ENCODE results near the gene FYN. TPM values are rescaled to one million over a fixed set of nuclear protein-coding genes. Genes with fewer than 3 reads are reported as not detected.

Gene FYN
- polyA plus RNA-seq, 3 donors = 88.4 to 149 (median 114) TPM

- Histone ChIP-seq H3K4me2 (replicated peaks; ENCODE audit: extremely low read depth, low read length, poor library complexity, severe bottlenecking) (no peak overlapping the region), H3K36me3 (replicated peaks in 1 of 2; ENCODE audit: control insufficient read depth in 1 of 2, insufficient read depth in 2 of 2, low read length in 2 of 2) (peaks cover 10 to 74% of the 10 kb centered on the region in 2 donors), H3K9me3 (replicated peaks in 1 of 2; ENCODE audit: control insufficient read depth in 1 of 2, insufficient read depth in 1 of 2, low read length in 2 of 2) (no peaks in the 10 kb centered on the region), H3K27ac (ENCODE audit: low read depth in 1 of 2, low read length in 2 of 2) (no peak overlapping the region), H3K4me1 (ENCODE audit: control insufficient read depth in 1 of 2, insufficient read depth in 2 of 2, low read length in 2 of 2) (peaks cover 7 to 18% of the 10 kb centered on the region in 2 donors), H3K79me2 (ENCODE audit: insufficient read depth, low read length) (peaks cover 23% of the 10 kb centered on the region), H3K9ac (ENCODE audit: insufficient read depth, low read length, poor library complexity, severe bottlenecking) (no peak overlapping the region), H2AFZ (ENCODE audit: insufficient read depth, low read depth, low read length, poor library complexity, severe bottlenecking) (no peak overlapping the region), H3K4me3 (replicated peaks in 1 of 3; ENCODE audit: low read depth in 2 of 3, low read length in 3 of 3) (no peak overlapping the region), H4K20me1 (ENCODE audit: insufficient read depth, low read length) (peaks cover 100% of the 10 kb centered on the region), H3K27me3 (ENCODE audit: control insufficient read depth in 2 of 2, insufficient read depth in 2 of 2, low read length in 2 of 2) (no peaks in the 10 kb centered on the region)
- intact Hi-C loops (cut with micrococcal nuclease) = loop anchor here in 1 of 2 donors (10.0 kb wide), 1 partner anchor 66 kb away; the partner anchor contains the start of gene FYN
- Mint-ChIP-seq H3K4me3 (no peak overlapping the region), H3K4me1 (peaks cover 32% of the 10 kb centered on the region), H3K27me3 (ENCODE audit: low read depth in 3 of 3) (no peaks in the 10 kb centered on the region), H3K9me3 (no peaks in the 10 kb centered on the region), H3K27ac (no peak overlapping the region), H3K36me3 (peaks cover 63 to 74% of the 10 kb centered on the region in 2 donors)
- no CpG with 5 or more reads among the region's 5 CpGs for WGBS (ENCODE audit: insufficient coverage)
- no peak for TF ChIP-seq CTCF (IDR thresholded peaks at IDR 0.05)
- DNase-seq = no peak
Measured at GRCh38 chr6:111809264-111809663, 64.0 kb downstream of the FYN start.

- peaks cover 57 to 66% of the 10 kb centered on the region in 2 donors for H3K36me3 Mint-ChIP-seq
- H3K9me3 ChIP-seq (replicated peaks in 1 of 2; ENCODE audit: control insufficient read depth in 1 of 2, insufficient read depth in 1 of 2, low read length in 2 of 2) = no peaks in the 10 kb centered on the region
- WGBS (ENCODE audit: insufficient coverage) = no CpG with 5 or more reads among the region's 5 CpGs
- peaks cover 27% of the 10 kb centered on the region for H3K79me2 ChIP-seq (ENCODE audit: insufficient read depth, low read length)
- no peak for DNase-seq
- H3K27ac ChIP-seq (ENCODE audit: low read depth in 1 of 2, low read length in 2 of 2) = no peak overlapping the region
- peaks cover 4 to 68% of the 10 kb centered on the region in 2 donors for H3K36me3 ChIP-seq (replicated peaks in 1 of 2; ENCODE audit: control insufficient read depth in 1 of 2, insufficient read depth in 2 of 2, low read length in 2 of 2)
- peaks cover 7 to 26% of the 10 kb centered on the region in 2 donors for H3K4me1 ChIP-seq (ENCODE audit: control insufficient read depth in 1 of 2, insufficient read depth in 2 of 2, low read length in 2 of 2)
- no peaks in the 10 kb centered on the region for H3K27me3 ChIP-seq (ENCODE audit: control insufficient read depth in 2 of 2, insufficient read depth in 2 of 2, low read length in 2 of 2)
- no peak overlapping the region for H3K27ac Mint-ChIP-seq
- peaks cover 33% of the 10 kb centered on the region for H3K4me1 Mint-ChIP-seq
- H3K4me3 ChIP-seq (replicated peaks in 1 of 3; ENCODE audit: low read depth in 2 of 3, low read length in 3 of 3) = no peak overlapping the region
- no peaks in the 10 kb centered on the region for H3K27me3 Mint-ChIP-seq (ENCODE audit: low read depth in 3 of 3)
- H3K9me3 Mint-ChIP-seq = no peaks in the 10 kb centered on the region
- no peak overlapping the region for H3K4me2 ChIP-seq (replicated peaks; ENCODE audit: extremely low read depth, low read length, poor library complexity, severe bottlenecking)
- TF ChIP-seq CTCF (IDR thresholded peaks at IDR 0.05) = no peak
- H3K4me3 Mint-ChIP-seq = no peak overlapping the region
- peaks cover 100% of the 10 kb centered on the region for H4K20me1 ChIP-seq (ENCODE audit: insufficient read depth, low read length)
- no peak overlapping the region for H2AFZ ChIP-seq (ENCODE audit: insufficient read depth, low read depth, low read length, poor library complexity, severe bottlenecking)
- no peak overlapping the region for H3K9ac ChIP-seq (ENCODE audit: insufficient read depth, low read length, poor library complexity, severe bottlenecking)
- intact Hi-C loops (cut with micrococcal nuclease) = loop anchor here in 1 of 2 donors (10.0 kb wide), 1 partner anchor 66 kb away; the partner anchor contains the start of gene FYN
Measured at GRCh38 chr6:111808493-111808892, 64.8 kb downstream of the FYN start.

Measured in CD14-positive monocyte (primary cell).